Measurements from ENCODE around the gene DNAJC25.
A peak's percentile ranks its signal among the peaks of the same experiment; 100 is the strongest.
"Not testable (repeated sequence)": the region's sequence is repeated elsewhere in the genome, so short reads cannot be mapped to it uniquely, and the experiment has no call there.

The DNAJC25 gene

DNA sequence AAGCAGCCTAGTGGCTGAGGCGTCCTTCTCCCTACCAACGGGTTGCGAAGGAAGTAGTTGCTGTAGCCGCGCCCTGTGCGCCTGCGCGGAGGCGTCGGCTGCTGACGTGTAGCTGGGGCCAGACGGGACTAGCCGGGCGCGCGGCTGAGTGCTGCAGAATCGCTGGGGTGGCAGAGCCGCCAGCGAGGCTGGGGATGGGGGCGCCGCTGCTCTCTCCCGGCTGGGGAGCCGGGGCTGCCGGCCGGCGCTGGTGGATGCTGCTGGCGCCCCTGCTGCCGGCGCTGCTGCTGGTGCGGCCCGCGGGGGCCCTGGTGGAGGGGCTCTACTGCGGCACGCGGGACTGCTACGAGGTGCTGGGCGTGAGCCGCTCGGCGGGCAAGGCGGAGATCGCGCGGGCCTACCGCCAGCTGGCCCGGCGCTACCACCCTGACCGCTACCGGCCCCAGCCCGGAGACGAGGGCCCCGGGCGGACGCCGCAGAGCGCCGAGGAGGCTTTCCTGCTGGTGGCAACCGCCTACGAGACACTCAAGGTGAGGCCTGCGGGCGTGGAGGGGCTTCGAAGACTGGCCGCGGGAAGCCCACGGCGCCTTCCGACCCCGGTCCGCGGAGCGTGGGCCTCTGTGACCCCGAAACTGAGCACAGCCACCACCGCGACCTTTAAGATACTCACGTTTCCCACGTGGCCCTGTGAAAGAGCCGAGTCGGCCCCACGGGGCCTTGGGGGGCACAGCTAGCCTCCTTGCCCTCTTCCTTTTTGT, at the start of gene DNAJC25:
Gene DNAJC25, plus strand, starts transcription at position 121 of the 758 bp plus-strand sequence. Its CDS starts 74 bp downstream, at position 195.
- DNase-seq = peak; percentile 96

DNA sequence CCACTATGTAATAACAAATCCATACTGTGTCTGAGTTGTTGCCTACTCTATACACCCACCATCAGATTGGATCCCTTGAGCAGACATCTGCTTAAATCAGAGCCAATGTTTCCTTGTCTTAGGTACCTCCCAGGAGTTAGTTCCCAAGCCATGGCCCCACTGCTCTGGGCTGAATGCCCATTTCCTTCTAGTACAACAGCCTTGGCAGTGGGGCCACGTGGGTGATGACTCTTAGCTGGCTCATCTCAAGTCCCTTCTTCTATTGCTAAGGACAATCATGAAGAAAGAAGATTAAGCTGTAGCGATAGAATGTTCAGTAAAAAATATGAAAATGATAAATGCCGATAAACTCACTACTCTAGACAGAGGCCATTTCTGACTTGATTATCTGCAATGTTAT, 48.2 kb upstream of the DNAJC25 start:
- no peak for DNase-seq

DNA sequence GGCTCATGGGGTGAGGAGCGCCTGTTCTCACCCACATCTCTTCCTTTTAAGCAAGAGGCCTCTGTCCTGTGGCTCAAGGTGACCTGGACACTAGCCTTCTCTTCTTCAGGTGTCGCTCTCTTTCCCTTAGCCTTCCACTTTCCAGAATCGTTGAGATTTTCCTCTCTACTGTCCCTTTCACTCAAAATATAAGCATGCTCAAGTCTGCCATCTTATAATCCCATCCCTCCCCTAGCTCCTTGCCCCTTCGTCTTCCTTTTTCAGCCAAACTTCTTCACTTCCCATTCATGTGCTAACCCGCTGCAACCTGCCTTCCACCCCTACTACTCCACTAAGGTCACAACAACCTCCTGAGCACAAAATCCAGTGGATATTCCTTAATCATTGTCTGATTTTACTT, 44.8 kb upstream of the DNAJC25 start:
- DNase-seq = no peak

DNA sequence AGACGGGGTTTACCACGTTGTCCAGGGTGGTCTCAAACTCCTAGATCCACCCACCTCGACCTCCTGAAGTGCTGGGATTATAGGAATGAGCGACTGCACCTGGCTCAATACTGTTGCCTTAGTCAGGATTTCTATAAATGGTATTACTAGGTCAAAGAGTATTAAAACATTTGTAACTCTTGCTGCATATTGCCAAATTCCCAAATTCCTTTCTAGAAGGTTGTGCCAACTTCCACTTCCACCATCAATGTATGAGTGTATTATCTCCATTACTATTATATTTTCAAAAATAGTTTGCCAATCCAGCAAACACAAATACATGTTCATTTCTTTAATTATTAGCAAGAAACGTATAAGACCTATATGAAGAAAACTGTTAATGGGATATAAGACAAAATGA, 42.3 kb upstream of the DNAJC25 start:
- DNase-seq = no peak

DNA sequence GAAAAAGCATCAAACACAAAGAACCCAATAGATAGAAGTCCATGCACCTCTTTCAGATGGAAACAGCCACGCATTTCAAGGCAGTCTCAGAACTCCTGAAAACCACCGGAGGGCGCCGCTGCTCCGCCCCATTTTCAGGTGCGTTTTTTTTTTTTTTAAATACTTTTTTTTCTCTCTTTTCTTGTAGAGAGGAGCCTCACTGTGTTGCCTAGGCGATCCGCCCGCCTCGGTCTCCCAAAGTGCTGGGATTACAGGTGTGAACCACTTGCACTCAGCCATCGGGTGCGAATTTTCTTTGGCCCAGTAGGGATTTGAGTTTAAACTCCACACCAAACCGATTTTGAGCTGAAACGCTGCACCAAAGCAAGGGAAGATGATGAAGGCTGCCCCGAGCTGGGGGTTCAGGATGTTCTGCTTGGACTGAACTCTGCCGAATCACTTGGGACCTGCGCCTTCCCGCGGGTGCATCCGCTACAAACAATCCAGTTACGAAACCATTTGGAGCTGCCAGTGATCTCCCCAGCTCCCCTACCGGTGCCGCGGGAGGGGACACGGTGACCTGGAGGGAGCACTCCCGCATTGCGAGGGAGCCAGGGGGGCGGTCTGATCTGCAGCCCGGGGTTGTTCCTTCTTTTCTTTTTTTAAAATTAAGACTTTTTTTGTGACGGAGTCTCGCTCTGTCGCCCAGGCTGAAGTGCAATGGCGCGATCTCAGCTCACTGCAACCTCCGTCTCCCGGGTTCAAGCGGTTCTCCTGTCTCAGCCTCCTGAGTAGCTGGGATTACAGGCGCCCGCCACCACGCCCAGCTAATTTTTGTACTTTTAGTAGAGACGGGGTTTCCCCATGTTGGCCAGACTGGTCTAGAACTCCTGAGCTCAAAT, 33.0 kb upstream of the DNAJC25 start:
- DNase-seq = peak; percentile 63

DNA sequence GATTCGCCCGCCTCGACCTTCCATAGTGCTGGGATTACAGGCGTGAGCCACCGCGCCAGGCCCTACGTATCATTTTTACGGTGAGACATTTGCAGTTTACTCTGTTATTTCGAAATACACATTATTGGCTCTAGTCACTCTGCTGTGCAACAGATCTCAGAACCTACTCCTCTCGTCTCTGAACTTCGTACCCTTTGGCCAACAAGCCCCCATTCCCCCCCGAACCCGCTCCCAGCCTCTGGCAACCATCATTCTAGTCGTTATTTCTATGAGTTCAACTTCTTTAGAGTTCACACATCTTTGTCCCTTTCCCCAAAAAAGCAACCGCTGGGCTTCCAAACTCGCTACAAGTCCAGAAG, 32.4 kb upstream of the DNAJC25 start:
- peak; percentile 36 for DNase-seq

DNA sequence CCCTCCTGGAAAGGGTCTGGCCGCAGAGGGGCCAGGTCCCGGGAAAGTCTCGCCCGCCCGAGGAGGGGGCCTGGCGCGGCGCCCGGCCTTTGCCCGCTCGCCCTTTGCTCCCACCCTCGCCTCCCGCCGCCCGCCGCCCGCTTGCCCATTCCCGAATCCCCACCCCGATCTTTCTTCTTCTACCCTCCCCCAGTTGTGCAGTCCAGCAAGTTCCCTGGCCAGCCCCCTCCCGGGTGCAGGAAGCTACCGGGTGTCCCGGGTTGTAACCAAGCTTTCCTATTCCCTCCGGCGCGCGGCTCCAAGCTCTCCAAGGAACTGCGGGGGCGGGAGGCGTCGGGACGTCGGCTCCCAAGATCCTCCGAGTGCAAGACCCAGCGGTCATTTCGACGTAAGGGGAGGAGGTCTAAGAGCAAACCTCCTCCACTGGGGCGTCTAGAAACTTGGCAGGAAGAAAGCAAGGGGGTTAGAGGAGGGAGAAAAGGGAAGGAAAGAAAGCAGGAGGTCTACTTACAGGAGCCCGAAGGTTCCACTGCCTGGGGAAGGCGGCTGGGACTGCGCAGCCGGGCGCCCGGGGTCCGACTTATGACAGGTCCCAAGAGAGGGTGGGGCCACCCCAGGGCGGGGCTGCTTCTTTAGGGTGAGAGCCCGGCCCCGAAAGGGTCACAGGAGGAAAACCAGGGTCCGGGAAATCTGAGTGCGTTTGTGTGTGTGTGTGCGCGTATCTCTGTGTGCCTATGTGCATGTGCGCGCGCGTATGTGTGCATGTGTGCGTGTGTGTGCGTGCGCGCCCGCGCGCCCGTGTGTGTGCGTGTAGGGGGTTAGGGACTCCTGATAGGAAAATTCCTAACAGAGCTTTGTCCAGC, 31.8 kb upstream of the DNAJC25 start, which contains the start of gene PTGR1:
Gene PTGR1, minus strand, starts transcription at position 556 of the 863 bp plus-strand sequence. CDS start 2,225 bp downstream, outside the sequence.
- peak; percentile 43 for DNase-seq

DNA sequence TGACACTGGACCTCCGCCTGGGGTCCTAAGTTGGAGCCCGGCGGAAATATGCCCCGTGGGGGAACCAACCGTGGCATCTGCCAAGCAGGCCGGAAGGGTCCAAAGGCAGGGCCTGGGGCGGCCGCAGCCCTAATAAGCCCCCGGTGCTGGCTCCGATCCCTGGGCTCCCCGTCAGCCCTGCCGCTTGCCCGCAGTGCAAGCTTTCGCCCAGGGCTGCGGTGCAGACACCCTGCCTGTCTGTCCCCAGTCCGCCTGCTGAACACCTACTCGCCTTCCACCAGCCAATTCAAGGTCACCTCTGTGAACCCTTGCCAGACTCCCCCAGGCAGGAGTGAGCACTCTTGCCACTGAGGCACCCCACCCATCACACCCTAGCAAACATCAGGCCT, 31.2 kb upstream of the DNAJC25 start:
- no peak for DNase-seq

DNA sequence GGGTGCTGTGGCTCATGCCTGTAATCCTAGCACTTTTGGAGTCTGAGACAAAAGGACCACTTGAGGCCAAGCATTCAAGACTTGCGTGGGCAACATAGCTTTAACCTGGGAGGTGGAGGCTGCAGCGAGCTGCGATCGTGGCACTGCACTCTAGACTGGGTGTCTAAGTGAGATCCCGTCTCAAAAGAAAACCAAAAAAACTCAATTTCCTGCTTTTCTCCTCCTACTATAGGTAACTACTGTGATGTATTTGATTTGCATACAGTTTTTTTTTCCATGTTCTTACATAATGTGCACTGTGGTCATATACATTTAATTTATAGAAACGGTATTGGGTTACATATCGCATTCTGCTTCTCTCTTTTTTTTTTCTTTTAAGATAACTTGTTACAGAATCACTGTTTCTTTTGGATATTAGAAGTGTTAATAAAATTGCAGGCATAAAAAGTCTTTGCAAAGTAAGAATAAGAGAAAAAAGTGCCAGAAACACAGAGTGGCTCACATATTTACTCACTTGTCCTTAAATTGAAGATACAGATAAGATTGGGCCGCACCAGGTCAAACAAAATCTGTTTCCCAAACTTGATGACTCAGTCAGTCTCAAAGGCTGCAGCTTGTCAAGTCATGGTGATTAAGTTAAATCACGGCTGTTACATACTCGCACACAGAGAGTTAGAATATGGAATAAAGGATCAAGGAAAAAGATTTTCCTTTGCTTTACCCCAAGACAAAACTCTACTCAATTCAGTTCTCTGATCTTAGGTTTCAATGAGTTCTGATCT, 29.7 kb upstream of the DNAJC25 start:
- no peak for DNase-seq

DNA sequence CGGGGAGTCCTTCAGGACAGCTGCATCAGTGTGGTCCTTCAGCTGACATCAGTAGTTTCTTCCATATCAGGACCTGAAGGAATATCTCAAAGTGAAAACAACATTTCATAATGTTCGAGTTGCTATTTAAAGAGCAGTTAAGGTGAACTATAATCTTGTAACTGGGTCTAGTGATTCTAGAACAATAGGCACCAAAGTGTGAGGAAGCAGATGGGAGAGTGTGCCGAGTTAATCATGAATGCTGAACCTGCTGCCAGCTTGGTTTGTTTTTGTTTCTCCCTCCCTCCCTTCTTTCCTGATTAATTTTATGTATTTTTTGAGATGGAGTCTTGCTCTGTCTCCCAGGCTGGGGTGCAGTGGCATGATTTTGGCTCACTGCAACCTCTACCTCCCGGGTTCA, 28.1 kb upstream of the DNAJC25 start:
- DNase-seq = no peak

DNA sequence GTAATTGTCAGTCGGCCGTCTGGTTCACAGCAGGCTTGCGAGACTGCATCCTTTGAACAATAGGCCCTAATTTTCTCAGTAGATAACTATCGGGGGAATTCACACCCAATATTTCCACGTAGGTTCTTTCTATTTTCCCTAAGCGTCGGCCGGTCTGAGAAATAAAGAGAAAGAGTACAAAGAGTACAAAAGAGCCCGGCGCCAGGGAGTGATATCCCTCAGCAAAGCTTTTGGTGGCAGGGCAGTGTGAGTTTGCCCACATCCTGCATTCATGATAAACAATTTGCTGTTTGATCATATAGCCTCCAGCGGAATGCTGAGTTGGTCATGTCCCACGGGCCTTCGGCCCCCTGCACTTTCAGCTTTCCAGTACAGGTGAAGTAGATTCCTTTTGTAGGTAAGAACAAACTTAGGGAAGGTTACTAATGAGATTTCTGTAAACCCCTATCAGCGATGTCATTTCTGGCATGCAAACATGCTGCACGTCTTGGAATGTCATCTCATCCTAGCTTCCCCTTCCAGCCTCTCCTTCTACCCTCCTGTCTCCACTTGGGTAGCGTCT, 27.0 kb upstream of the DNAJC25 start:
- no peak for DNase-seq

DNA sequence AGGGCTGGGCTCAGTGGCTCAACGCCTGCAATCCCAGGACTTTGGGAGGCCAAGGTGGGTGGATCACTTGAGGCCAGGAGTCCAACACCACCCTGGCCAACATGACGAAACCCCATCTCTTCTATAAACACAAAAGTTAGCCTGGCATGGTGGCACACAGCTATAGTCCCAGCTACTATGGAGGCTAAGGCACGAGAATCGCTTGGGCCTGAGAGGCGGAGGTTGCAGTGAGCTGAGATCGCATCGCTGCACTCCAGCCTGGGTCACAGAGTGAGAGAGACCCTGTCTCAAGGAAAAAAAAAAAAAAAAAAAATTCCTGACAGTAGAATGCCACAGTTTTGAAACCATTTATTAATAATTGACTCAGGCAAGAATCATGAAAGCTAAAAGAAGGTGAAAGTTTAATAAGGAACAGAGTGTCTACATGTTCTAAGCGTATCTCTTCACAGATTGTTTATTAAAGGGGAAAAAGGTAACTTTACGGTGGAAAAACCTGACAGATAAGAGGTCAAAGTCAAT, 26.0 kb upstream of the DNAJC25 start:
- no peak for DNase-seq

DNA sequence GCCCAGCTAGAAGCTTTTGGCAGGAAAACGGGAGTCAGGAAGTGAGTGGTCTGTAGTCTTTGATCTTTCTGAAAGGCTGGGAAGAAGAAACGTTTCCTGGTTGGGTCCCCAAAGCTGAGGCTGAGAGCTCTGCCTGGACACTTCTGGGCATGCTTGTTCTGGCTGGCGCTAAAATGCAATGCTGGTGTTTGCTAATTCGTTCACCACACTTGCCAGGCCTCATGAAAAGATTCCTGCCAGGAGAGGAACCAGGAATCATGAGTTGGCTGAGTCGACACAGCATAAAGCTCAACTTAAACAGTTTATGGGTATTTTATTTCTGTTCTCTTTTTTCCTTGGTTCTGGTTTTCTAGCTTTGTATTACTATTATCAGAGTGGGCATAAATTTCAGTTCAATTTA, 21.0 kb upstream of the DNAJC25 start:
- DNase-seq = no peak

DNA sequence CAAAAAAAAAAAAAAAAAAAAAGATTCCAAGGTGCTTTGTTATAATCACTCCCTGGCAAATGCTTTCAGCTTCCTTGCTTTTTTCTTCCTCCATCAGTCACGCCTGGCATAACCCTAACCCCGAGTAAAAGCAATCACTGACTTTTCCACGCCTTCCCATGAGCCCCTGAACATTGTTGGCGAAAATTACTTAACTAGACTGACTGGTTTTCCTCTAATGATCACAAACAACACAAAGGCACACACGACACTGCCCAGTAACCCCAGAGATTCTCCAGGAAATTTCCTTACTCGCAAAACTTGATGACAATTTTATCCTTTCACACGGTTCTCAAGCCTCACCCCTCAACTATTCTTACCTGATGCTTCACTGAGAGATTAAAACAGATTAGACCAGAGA, 20.3 kb upstream of the DNAJC25 start:
- no peak for DNase-seq

DNA sequence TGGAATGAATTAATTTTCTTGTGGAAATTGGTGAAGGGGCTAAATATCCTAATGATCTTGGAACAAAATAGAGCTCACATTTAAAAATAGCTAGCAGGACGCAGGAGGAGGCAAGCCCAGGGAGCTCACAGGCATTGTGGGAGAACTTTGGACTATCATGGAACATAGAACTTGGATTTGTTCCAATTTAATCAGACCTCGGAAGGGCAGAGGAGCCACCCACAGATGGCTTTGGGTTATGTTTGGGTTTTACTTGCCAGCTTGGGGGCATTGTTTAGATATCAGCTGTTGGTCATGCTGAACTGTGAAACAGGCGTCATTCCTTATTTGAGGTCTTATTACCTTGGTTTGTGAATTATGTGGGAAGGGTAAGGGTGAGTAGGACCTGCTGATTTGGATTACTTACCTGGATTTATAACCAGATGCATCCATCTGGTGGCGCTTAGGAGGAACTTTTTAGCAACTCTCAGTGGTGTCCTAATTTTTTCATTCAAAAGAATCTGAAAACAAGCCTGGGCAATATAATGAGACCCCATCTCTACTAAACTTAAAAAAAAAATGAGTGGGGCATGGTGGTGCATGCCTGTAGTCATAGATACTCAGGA, 17.6 kb upstream of the DNAJC25 start:
- no peak for DNase-seq

DNA sequence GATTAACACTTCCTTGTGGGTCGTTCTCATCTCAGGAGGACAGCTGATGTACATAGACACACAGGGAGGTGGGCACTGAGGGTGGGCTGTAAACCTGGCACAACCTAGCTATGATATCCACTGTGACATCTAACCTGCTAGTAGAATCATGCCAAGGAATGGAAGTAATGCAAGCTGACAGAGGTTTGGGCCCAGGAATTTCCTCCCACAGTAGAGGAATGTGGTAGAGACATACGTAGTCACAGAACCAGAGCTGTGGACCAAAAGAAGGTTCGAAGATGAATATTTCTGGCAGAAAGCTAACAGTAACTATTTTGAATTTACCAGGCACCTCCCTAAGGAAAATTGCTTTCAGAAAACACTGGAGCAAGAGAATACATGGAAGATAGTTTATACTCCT, 15.2 kb upstream of the DNAJC25 start:
- DNase-seq = no peak

DNA sequence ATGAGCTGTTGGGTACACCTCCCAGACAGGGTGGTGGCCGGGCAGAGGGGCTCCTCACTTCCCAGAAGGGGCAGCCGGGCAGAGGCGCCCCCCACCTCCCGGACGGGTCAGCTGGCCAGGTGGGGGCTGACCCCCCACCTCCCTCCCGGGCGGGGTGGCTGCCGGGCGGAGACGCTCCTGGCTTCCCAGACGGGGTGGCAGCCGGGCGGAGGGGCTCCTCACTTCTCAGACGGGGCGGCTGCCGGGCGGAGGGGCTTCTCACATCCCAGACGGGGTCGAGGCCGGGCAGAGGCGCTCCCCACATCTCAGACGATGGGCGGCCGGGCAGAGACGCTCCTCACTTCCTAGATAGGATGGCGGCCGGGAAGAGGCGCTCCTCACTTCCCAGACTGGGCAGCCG, 13.8 kb upstream of the DNAJC25 start:
- not testable (repeated sequence) for DNase-seq

DNA sequence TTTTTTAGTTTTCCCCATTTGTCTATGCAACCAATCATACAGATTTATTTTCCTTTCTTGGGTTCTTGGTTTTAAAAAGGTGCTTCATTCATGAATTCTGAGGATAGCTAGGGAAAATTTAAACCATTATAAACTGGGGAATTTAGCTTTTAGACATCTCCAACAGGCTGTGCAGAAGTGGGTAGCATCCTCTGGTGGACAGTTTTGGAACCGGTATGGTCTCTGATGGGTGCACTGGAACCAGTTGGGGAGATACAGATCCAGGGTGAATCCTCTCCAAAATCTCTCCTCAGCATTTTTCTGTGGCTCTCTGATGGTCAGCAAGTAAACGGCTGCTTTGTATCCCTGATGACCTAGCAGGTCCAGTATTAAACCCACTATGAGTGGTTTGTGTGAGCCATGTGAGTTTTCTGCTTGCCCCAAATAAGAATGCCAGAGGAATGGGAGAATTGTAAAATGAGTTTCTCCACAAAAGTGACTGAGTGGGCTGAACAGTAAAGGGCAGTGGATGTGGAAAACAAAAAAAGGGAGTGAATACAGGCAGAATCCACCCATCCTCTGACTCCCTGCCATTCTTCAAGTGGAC, 9.1 kb upstream of the DNAJC25 start:
- DNase-seq = peak; percentile 58

DNA sequence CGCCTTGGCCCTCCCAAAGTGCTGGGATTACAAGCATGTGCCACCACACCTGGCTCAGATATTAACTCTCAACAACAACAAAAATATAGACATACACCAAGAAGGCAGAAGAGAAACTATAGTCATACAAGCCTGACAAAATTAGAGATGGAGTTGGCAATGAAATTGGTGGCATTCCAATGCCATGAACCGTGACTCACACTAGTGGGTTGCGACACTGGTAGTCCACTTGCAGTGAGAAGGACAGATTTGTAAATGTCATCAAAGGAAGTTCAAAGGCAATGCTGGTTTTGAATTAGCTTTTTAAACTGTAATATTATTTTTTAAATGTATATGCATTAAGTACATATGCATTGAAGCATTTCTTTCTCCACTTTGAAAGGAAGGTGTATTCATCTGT, 8.5 kb upstream of the DNAJC25 start:
- DNase-seq = no peak

DNA sequence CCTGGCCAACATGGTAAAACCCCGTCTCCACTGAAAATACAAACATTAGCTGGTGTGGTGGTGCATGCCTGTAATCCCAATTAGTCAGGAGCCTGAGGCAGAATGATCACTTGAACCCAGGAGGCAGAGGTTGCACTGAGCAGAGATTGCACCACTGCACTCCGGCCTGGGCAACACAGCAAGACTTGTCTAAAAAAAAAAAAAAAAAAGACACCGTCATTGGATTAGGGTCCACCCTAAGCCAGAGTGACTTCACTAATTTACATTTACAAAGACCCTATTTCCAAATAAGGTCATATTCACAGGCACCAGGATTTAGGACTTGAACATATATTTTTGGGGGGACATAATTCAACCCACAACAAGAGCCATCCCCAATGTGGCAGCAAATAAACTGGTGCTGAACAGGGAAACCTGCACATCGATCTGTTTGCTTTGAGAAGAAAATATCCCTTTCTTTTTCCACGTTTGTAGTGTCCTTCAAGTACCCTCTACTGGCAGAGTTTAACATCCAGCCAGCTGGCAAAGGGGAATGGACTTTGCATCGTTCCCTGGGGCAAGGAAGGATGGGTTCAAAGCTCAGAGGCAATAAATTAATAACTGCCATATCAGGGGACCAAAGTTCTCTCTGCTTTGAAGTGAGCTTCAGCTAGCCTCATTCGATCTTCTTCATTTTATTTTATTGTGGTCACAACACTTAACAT, 3.7 kb upstream of the DNAJC25 start:
- DNase-seq = no peak
